Thyroid gland (tissue), 4 donors: ENCODE data around the gene KCNQ2. TPM values are rescaled to one million over a fixed set of nuclear protein-coding genes. Genes with fewer than 3 reads are reported as not detected.

Experiments used
- DNase-seq, 2 donors: peaks; one replicate each; pipeline ENCODE4 v3.0.0-alpha.2; 2019
- H3K27ac ChIP-seq, 3 donors: fragments of 200-600 bp; sonication (generic); 1 replicate in 2 of 3; 2 replicates in 1 of 3; pipeline ENCODE4 v1.5.1; 2016 to 2019; ENCODE audit warnings: mild to moderate bottlenecking in 1 of 3, moderate library complexity in 1 of 3
- H3K27me3 ChIP-seq: fragments of 200-600 bp; sonication (generic); one replicate; pipeline ENCODE4 v1.5.1; 2019
- H3K36me3 ChIP-seq, 2 donors: fragments of 200-600 bp; sonication (generic); one replicate each; pipeline ENCODE4 v1.5.1; 2016 to 2019
- H3K4me1 ChIP-seq, 2 donors: fragments of 200-600 bp; sonication (generic); one replicate each; pipeline ENCODE4 v1.5.1; 2017 to 2019
- H3K4me3 ChIP-seq, 3 donors: fragments of 200-600 bp; sonication (generic); replicated peaks in 1 of 3; 1 replicate in 2 of 3; 2 replicates in 1 of 3; pipeline ENCODE4 v1.5.1; 2016; ENCODE audit warnings: mild to moderate bottlenecking in 1 of 3
- H3K9me3 ChIP-seq: fragments of 200-600 bp; sonication (generic); one replicate; pipeline ENCODE4 v1.5.1; 2017
- POLR2A ChIP-seq, 2 donors: fragments of 450-650 bp; IDR thresholded peaks; one replicate each; pipeline ENCODE4 v1.6.1; 2017; ENCODE audit warnings: antibody characterized with exemption in 2 of 2, mild to moderate bottlenecking in 2 of 2, moderate library complexity in 1 of 2
- WGBS, 2 donors: methylation state at CpG; one replicate each; pipeline ENCODE4 v1.1.5; 2017; 5-methylcytosine and 5-hydroxymethylcytosine counted together
- intact Hi-C: fragments of 100-400 bp; cut with DNase I; formaldehyde crosslinking; loops from one replicate; pipeline ENCODE4 v1.15.1; 2023
- total RNA-seq, 4 donors: library from RNA; depleted of rRNA; stranded (reverse); fragments of >200 nt; gene quantifications; one replicate each; pipeline ENCODE4 v1.2.3, GENCODE V29; 2016
- TF ChIP-seq, protein P1 (sequence below), 6 experiments: fragments of 200-600 bp in 3 of 6; fragments of 450-650 bp in 3 of 6; sonication (generic) in 3 of 6; IDR thresholded peaks; one replicate each; pipeline ENCODE4 v1.5.1; 2016 to 2019; ENCODE audit warnings: antibody characterized with exemption in 6 of 6, mild to moderate bottlenecking in 2 of 6, inconsistent platforms in 1 of 6, moderate library complexity in 1 of 6

Gene KCNQ2
- total RNA-seq, 4 donors from 2014 or later = 0.11 to 0.27 TPM; not detected in 2

DNA sequence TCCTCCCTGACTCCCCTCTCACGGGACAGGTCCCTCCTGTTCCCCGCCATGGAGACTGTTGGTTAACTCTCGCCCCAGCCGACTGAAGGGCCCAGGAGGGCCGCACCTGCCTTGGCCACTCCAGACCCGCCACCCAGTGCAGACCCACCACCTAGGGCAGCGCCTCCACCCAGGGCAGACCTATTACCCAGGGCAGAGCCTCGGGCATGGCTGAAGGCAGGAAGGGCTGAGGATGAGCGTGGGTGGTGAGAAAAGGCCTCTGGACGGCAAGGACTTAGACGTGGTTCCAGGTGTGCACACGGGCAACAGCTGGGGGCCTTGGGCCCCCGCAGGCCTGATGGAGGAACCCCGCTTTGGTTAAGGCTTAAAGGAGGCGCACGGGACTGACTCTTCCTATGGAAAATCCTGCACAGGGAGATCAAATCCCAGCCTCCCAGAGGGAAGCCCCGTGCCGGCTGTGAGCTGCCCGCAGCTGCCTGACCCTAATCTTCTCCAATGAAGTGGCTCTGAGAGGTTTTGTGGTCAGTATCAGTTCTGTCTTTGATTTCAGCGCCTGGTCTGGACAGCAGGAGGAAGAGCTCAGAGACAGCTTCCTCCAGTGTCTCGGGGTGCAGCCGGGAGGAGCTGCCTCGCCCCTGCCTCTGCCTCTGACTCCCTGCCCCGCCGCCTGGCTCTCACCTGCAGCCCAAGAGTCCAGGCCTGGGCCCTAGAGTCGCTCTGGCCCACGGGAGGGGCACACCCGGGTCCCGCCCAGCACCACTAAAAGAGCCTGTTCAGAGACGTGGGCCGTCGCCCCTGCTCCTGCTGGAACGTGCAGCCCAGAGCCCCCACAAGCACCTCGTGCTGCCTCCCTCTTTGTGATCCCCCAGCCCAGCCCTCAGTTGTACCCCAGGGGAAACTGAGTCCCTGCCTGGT, 99.2 kb downstream of the KCNQ2 start:
- DNase-seq = no peak
- Histone ChIP-seq H3K9me3 (no peaks in the 10 kb centered on the region), H3K4me1 (no peaks in the 10 kb centered on the region), H3K27ac (no peak overlapping the region), H3K36me3 (no peaks in the 10 kb centered on the region), H3K27me3 (no peaks in the 10 kb centered on the region), H3K4me3 (no peak overlapping the region)
- WGBS, 2 donors = 70 to 73% methylated on average over 20 to 28 of the region's 34 CpGs
- intact Hi-C loops = no loop called here
- TF ChIP-seq, protein P1, sequence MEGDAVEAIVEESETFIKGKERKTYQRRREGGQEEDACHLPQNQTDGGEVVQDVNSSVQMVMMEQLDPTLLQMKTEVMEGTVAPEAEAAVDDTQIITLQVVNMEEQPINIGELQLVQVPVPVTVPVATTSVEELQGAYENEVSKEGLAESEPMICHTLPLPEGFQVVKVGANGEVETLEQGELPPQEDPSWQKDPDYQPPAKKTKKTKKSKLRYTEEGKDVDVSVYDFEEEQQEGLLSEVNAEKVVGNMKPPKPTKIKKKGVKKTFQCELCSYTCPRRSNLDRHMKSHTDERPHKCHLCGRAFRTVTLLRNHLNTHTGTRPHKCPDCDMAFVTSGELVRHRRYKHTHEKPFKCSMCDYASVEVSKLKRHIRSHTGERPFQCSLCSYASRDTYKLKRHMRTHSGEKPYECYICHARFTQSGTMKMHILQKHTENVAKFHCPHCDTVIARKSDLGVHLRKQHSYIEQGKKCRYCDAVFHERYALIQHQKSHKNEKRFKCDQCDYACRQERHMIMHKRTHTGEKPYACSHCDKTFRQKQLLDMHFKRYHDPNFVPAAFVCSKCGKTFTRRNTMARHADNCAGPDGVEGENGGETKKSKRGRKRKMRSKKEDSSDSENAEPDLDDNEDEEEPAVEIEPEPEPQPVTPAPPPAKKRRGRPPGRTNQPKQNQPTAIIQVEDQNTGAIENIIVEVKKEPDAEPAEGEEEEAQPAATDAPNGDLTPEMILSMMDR (IDR thresholded peaks at IDR 0.05) = no peak
- TF ChIP-seq POLR2A (IDR thresholded peaks at IDR 0.05) = no peak

DNA sequence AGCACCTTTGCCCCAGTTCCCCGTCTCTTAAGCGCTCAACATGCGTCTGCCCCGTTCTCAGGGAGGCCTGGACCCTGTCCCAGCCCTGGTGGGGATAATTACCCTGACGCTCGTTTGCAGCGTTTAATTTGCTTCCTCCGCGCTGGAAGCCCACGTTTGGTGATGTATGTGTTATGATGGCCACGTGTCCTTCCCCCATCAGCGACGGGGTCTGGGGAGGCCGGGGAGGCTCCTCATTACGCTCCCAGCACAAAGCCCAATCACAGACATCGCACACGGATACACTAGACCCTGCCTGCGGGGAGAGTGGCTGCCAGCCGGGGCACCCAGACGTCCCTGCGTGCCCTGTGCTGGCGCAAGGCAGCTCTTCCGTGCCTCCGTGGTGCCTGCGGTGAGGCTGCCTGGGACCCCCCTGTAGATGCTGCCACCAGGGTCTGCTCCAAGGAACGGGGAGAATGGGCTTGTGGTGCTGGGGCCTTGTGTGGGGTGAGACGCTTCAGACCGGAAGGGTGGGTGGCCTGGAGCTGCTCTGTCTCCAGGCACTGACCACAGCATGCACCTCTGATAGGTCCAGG, 101.1 kb downstream of the KCNQ2 start:
- TF ChIP-seq, protein P1 (IDR thresholded peaks at IDR 0.05) = no peak
- no peak for TF ChIP-seq POLR2A (IDR thresholded peaks at IDR 0.05)
- Histone ChIP-seq H3K36me3 (no peaks in the 10 kb centered on the region), H3K4me1 (no peaks in the 10 kb centered on the region), H3K4me3 (no peak overlapping the region), H3K27ac (no peak overlapping the region), H3K9me3 (no peaks in the 10 kb centered on the region), H3K27me3 (no peaks in the 10 kb centered on the region)
- intact Hi-C loops = no loop called here
- WGBS, 2 donors = 74 to 79% methylated on average over 26 to 28 of the region's 28 CpGs
- no peak for DNase-seq

DNA sequence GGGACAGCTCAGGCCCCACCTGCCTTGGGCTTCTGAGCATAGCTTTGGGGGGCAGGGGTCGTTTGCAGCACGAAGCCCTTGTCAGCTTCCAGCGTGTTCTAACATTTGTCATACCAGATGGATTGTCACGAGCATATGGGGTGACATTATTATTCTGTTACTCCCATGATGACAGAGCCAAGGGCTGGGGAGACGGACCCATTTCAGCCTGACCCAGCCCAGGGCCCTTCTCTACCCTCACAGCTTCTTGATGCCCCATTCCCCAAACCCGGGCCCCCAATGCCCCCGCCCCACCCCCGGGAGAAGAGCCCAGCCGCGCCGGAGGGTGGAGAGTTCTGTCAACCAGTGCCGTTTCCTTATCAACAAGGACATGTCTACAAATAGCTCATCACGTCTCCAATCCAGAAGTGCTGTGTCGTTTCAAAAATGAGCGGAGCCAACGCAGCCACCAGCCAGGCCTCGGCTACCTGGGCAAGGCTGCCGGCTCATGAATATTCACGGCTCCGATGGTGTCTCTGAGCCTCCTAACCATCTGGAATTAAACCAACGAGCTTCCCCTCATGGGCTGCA, 101.8 kb downstream of the KCNQ2 start:
- H3K27me3 ChIP-seq = no peaks in the 10 kb centered on the region
- intact Hi-C loops = no loop called here
- TF ChIP-seq POLR2A (IDR thresholded peaks at IDR 0.05) = no peak
- TF ChIP-seq, protein P1 (IDR thresholded peaks at IDR 0.05) = no peak
- no peaks in the 10 kb centered on the region for H3K36me3 ChIP-seq
- no peaks in the 10 kb centered on the region for H3K9me3 ChIP-seq
- no peak overlapping the region for H3K4me3 ChIP-seq
- no peak overlapping the region for H3K27ac ChIP-seq
- H3K4me1 ChIP-seq = no peaks in the 10 kb centered on the region
- no peak for DNase-seq
- WGBS, 2 donors = 46 to 47% methylated on average over 19 to 21 of the region's 21 CpGs

GRCh38 chr20:63369724-63370617, 102.5 kb downstream of the KCNQ2 start:
- Histone ChIP-seq H3K9me3 (no peaks in the 10 kb centered on the region), H3K27ac (no peak overlapping the region), H3K4me3 (no peak overlapping the region), H3K27me3 (no peaks in the 10 kb centered on the region), H3K36me3 (no peaks in the 10 kb centered on the region), H3K4me1 (no peaks in the 10 kb centered on the region)
- intact Hi-C loops = no loop called here
- WGBS, 2 donors = 33 to 69% methylated on average over 11 to 20 of the region's 24 CpGs
- no peak for DNase-seq
- TF ChIP-seq, protein P1 (IDR thresholded peaks at IDR 0.05) = no peak
- no peak for TF ChIP-seq POLR2A (IDR thresholded peaks at IDR 0.05)
